ENCODE results near the gene SRBD1.

DNA sequence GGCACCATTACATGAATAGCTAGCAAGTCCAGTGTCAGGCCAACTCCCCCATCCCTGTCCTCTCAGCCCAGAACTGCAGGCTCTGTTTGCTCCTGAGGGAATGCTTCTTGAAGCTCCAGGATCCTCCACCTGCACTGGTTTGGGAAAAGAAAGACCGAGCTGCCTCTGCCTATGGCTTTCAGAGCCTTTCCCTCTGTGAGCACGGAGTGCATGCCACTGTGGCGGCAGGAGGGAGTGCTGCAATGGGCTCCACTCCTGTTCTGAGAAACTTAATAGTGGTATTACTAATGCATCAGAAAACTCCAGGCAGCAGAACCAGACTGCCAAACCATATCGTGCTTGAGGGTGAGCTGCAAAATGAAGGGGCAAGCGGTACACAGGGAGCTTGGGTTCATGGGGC is 271.8 kb downstream of the SRBD1 start:
- TF ChIP-seq, protein P1, sequence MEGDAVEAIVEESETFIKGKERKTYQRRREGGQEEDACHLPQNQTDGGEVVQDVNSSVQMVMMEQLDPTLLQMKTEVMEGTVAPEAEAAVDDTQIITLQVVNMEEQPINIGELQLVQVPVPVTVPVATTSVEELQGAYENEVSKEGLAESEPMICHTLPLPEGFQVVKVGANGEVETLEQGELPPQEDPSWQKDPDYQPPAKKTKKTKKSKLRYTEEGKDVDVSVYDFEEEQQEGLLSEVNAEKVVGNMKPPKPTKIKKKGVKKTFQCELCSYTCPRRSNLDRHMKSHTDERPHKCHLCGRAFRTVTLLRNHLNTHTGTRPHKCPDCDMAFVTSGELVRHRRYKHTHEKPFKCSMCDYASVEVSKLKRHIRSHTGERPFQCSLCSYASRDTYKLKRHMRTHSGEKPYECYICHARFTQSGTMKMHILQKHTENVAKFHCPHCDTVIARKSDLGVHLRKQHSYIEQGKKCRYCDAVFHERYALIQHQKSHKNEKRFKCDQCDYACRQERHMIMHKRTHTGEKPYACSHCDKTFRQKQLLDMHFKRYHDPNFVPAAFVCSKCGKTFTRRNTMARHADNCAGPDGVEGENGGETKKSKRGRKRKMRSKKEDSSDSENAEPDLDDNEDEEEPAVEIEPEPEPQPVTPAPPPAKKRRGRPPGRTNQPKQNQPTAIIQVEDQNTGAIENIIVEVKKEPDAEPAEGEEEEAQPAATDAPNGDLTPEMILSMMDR (conservative IDR thresholded peaks at IDR 0.05; ENCODE audit: low read depth in 2 of 2) = no peak
- TF ChIP-seq POLR2AphosphoS5 (IDR thresholded peaks at IDR 0.05; ENCODE audit: low read depth) (no peak), ETS1 (IDR thresholded peaks at IDR 0.05) (no peak), REST (IDR thresholded peaks at IDR 0.05; ENCODE audit: unreplicated experiment) (no peak), EZH2 (IDR thresholded peaks at IDR 0.05; ENCODE audit: low read depth, unreplicated experiment) (no peak), EZH2phosphoT487 (IDR thresholded peaks at IDR 0.05; ENCODE audit: unreplicated experiment) (no peak)
